Erythroblast (primary cell): ENCODE results near the gene ALG13.

Experiments used
- DNase-seq, 2 experiments: peaks; one replicate each; lab custom pipeline; 2025; lab: John Stamatoyannopoulos, UW
- GATA1 ChIP-seq: IDR thresholded peaks from 2 replicates; pipeline ENCODE4 v1.6.1; 2011; ENCODE audit warnings: low read depth, mild to moderate bottlenecking, control low read depth, low read length, moderate library complexity
- POLR2A ChIP-seq: IDR thresholded peaks from 2 replicates; pipeline ENCODE4 v1.6.1; 2011; ENCODE audit warnings: mild to moderate bottlenecking, low read length

The ALG13 gene

DNA sequence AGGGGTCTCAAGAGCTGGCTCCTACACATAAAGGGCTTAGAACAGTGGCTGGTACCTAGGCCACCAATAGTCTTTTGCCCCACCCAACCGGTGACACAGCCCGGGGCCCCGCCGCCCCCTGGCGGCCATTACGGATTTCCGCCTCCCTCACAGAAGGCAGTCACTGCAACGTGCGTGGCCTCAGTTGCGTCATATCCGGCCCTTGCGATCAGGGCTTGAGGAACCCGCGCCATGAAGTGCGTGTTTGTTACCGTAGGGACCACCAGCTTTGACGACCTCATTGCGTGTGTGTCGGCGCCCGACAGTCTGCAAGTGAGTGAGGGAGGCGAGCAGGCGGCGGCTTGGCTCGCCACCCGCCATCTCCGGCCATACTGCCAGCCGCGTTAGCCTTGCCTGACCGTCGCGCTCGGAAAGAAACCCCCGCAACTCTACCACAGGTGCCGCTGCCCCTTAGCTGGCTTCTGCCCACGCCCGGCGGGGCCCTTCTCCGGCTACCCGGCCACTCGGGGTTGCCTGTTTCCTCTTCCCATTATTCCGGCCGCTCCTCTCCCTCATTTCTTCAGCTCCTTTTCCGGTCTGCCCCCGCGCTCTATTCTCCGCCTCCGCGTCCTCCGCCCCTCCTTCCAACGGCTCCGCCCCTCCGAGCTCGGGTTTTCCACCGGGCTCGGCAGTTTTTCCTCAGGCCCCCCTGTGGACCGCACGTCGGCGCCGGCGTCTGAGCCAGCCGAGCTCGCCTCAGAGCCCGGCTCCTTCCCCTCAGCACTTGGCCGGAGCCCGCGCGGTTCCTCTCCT lies at the start of gene ALG13:
Gene ALG13 (plus strand): TSS at position 183 of the 792 bp plus-strand sequence. CDS start 49 bp downstream, at position 232.
- peak; percentile 86 for TF ChIP-seq POLR2A
- TF ChIP-seq GATA1 = no peak
- peak; percentile 92 to 93 for DNase-seq

DNA sequence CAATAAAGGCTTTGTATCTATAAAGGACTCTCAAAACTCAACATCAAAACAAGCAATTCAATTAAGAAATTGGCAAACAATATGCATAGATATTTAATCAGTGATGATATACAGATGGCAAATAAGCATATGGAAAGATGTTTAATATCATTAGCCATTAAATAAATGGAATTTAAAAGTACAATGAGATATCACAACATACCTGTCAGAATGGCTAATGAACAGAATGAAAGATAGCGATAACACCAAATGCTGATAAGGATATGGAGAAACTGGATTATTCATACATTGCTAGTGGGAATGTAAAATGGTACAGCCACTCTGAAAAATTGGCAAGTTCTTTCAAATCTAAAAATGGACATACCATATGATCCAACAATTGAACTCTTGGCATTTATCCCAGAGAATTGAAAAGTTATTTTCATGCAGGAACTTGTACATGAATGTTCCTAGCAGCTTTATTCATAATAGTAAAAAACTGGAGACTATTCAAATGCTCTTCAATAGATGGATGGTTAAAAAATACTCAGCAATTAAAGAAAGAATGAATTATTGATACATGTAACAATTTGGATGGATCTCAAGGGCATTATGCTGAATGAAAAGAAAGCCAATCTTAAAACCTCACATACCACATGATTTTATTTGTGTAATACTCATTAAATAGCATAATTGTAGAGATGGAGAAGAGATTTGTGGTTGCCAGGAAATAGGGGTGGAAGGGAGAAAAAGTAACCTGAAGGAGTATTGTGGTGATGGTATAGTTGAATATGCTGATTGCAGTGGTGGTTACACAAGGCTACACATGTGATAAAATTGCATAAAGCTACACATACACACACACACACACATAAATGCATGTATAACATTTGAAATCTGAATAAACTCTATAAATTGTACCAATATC lies 45.9 kb upstream of the ALG13 start:
- no peak for DNase-seq
- TF ChIP-seq POLR2A (no peak), GATA1 (no peak)

DNA sequence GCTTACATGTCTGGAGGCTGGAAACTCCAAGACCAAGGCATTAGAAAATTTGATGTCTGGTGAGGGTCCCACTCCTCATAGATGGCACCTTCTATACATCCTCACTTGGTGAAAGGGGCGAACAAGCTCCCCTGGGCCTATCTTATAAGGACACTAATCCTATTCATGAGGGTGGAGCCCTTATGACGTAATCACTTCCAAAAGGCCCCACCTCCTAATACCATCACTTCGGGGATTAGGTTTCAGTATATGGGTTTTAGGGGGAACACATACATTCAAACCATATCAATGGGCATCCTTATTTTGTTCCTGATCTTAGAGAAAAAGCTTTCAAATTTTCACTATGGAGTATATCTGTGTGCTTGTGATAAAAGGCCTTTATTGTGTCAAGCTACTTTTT lies 39.0 kb upstream of the ALG13 start:
- TF ChIP-seq POLR2A (no peak), GATA1 (no peak)
- peak in 1 of 2 experiments; percentile 0 for DNase-seq

DNA sequence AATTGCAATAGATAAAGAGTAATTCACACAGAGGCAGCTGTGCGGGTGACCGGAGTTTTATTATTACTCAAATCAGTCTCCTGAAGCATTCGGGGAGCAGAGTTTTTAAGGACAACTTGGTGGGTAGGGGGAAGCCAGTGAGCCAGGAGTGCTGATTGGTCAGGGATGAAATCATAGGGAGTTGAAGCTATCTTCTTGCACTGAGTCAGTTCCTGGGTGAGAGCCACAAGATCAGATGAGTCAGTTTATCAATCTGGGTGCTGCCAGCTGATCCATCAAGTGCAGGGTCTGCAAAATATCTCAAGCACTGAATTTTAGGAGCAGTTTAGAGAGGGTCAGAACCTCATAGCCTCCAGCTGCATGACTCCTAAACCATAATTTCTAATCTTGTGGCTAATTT lies 35.8 kb upstream of the ALG13 start:
- peak; percentile 0 to 1 for DNase-seq

DNA sequence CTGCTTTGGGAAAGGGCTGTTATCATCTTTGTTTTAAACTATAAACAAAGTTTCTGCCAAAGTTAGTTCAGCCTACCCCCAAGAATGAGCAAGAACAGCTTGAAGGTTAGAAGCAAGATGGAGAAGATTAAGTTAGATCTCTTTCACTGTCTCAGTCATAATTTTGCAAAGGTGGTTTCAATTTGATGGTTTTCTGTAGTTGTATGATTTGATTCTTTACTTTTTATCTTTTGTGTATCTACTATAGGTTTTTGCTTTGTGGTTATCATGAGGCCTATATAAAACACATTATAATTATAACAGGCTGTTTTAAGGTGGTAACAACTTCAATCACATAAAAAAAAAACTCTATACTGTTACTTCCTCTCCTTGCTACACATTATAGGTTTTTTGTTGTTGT lies 35.4 kb upstream of the ALG13 start:
- no peak for TF ChIP-seq POLR2A

DNA sequence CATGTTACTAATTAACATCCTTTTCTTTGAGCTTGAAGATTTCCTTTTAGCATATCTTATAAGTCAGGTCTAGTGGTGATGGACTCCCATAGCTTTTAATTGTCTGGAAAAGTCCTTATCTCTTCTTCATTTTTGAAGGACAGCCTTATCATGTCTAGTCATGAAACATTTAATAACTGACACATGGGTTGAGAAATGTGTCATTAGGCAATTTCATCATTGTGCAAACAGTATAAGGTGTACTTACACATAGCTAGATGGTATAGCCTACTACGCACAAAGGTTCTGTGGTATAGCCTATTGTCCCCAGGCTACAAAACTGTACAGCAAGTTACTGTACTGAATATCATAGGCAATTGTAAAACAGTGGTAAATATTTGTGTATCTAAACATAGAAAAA lies 34.5 kb upstream of the ALG13 start:
- TF ChIP-seq POLR2A = no peak
- no peak for TF ChIP-seq GATA1
- peak; percentile 13 to 28 for DNase-seq

More for the DNA sequence above, 35.4 kb upstream of the ALG13 start:
- no peak for DNase-seq

DNA sequence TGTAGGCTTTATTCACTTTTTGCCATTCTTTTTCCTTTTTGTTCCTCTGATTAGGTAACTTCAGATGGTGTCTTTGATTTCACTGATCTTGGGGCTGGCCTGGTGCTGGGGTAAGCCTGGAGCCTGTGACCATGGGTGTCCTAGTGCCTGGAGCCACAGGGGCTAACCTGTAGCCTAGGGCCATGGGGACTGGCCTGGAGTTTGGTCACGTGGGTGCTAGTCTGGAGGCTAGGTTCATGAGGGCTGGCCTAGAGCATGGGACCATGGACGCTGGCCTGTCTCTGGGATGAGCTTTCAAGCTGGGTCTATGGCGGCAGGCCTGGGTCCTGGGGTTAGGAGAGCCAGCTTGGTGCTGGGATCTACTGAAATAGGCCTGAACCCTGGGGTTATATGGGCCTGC lies 32.2 kb upstream of the ALG13 start:
- DNase-seq = no peak
- TF ChIP-seq POLR2A (no peak), GATA1 (no peak)

DNA sequence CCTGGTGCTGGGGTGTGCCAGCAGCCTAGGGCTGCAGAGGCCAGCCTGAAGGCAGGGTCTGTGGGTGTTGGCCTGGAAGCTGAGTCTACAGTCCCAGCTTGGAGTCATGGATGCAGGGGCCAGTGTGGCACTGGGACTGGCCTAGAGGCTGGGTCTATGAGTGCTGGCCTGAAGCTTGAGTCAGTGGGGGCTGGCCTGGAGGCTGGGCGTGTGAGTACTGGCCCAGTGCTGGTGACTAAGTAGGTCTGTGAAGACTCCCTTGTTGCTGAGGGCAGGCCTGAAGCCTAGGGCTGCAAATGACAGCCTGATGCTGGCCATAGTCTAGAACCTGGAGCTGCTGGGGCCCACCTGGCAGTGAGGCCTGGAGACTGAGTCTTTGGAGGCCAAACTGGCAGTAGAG lies 31.3 kb upstream of the ALG13 start:
- TF ChIP-seq GATA1 (no peak), POLR2A (no peak)
- DNase-seq = no peak

DNA sequence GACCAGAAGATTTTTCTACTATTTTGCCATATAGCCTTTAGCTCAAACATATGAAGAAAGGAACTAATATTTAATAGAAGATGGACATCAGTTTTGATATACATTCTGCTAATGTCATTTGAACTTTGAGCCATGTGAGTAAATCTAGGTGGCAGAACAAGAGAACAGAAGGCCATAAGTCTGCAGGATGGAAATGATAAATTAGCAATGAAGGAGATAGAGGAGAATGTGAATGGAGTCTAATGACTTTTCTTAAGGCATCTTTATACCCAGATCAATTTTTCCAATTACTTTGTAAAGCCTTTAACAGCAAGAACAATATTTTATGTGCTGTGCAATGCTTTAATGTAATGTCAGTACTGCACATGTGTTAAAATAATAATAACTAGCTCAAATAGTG lies 30.1 kb upstream of the ALG13 start:
- no peak for DNase-seq
- TF ChIP-seq GATA1 (no peak), POLR2A (no peak)

DNA sequence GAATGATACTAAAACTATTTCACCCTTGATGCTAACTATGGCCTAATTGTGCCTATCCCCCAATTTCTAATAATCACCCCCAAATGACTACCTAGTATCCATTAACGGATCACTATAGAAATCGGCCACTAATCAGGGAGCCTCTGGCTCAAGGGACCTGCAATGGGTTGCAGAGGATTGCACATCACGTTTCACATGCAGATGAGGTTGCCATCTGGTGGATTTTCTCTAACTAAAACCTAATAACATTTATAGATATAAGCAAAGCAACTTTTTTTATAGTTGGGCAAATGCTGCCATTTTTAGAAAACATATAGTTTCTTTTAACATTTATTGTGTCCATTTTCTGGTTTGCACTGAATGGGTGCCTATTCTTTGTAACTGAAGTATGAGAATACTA lies 28.3 kb upstream of the ALG13 start:
- peak; percentile 3 to 9 for DNase-seq
- TF ChIP-seq POLR2A (no peak), GATA1 (no peak)

DNA sequence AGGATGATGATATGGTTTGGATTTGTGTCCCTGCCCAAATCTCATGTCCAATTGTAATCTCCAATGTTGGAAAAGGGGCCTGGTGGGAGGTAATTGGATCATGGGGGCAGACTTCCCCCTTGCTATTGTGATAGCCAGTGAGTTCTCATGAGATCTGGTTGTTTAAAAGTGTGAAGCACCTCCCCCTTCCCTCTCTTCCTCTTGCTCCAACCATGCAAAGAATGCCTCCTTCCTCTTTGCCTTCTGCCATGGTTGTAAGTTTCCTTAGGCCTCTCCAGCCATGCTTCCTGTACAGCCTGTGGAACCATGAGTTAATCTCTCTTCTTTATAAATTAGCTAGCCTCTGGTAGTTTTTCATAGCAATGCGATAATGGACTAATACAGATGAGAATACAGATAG lies 19.7 kb upstream of the ALG13 start:
- no peak for TF ChIP-seq POLR2A
- TF ChIP-seq GATA1 = no peak
- DNase-seq = no peak

DNA sequence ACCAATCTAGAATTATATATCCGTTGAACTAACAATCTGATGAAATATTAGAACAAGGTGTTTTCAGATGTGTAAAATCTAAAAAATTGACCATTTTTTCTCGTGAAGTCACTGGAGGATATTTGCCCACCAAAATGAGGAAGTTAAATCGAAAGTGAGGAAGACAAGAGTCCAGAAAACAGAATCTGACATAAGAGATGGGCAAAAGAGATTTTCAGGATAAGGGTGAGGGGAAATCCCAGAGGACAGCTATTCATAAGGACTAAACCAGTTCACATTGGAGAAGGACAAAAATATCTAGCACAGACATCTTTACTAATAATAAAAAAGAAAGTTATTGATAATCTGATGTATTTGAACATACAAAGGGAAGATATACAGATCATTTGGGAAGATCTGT lies 18.7 kb upstream of the ALG13 start:
- no peak for DNase-seq
- TF ChIP-seq POLR2A = no peak
- TF ChIP-seq GATA1 = no peak

DNA sequence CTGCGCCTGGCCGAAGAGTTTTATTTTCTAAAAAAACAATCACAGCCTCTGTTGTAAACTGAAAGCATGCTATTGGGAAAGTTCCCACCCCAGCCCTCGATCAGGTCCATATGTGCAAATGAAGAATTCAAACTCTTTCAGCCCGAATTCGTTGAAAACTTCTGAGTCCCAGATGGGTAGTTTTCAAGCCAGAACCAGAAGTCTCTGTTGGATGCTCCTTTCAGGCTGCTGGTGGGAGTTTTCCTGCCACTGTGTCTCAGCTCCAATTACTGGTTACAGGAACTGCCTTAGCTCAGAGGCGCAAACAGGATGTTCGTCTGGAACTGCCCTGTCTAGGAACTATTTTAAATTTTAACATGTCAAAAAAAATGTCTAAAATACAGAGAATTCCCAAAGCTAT lies 9.3 kb upstream of the ALG13 start:
- TF ChIP-seq GATA1 (no peak), POLR2A (no peak)
- DNase-seq = no peak

DNA sequence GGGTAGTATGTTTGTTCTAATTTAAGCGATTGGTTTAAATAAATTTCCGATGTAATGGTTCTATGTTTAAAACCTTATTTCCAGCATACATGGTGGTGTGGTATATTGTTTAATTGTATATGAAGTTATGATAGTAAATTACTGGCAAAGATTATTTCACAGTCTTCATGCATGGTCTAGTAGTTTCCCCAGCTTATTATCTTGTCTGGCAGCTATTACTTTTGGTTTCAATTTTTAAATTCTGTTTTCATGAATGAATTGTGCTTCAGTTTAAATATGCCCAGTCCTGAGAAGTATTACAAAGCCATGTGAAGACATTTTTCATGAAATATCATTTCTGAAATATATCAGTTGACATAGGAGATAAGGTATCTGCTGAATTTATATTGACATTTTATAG lies 6.3 kb downstream of the ALG13 start:
- no peak for DNase-seq
- TF ChIP-seq GATA1 = no peak

DNA sequence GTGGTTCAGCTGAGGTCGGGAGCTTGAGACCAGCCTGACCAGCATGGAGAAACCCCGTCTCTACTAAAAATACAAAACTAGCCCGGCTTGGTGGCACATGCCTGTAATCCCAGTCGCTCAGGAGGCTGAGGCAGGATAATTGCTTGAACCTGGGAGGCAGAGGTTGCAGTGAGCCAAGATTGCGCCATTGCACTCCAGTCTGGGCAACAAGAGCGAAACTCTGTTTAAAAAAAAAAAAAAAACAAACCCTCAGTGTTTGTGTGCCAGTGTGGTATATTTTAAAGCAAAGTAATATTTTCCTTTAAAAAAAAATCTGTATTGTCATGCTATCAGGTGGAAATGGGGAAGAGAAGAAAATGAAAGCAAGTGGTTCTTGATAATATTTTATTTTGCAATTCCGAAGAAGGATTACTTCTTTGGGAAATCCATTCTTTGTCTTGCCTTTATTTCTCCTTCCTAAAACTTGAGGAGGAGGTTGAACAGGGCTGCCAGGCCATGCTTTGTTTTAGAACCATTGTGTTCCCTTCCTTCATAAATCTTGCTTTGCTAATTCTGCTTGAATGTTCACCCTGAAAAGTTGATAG lies 14.4 kb downstream of the ALG13 start:
- DNase-seq = no peak

More for the DNA sequence above, 14.4 kb downstream of the ALG13 start:
- no peak for TF ChIP-seq GATA1
- no peak for TF ChIP-seq POLR2A
